COR-L47 (cell line): Measurements from ENCODE around the gene HS6ST3.
"Not testable (repeated sequence)": the region's sequence is repeated elsewhere in the genome, so short reads cannot be mapped to it uniquely, and the experiment has no call there.

Source experiments
- DNase-seq: peaks from one replicate; lab custom pipeline; 2025; lab: John Stamatoyannopoulos, UW

The HS6ST3 gene

GRCh38 chr13:96743296-96744089 is 653.6 kb downstream of the HS6ST3 start:
- no peak for DNase-seq

- no peak for DNase-seq
These were observed 654.7 kb downstream of the HS6ST3 start for GRCh38 chr13:96744367-96745331.

GRCh38 chr13:96746886-96747285 is 657.0 kb downstream of the HS6ST3 start:
- no peak for DNase-seq

- no peak for DNase-seq
These were observed 659.9 kb downstream of the HS6ST3 start for GRCh38 chr13:96749825-96750224.

GRCh38 chr13:96751089-96751488 is 661.2 kb downstream of the HS6ST3 start:
- no peak for DNase-seq

GRCh38 chr13:96762876-96763275 is 673.0 kb downstream of the HS6ST3 start:
- no peak for DNase-seq

- no peak for DNase-seq
These were observed 676.4 kb downstream of the HS6ST3 start for GRCh38 chr13:96766306-96766705.

- no peak for DNase-seq
These were observed 678.6 kb downstream of the HS6ST3 start for GRCh38 chr13:96768524-96768923.

GRCh38 chr13:96769874-96770273 is 680.0 kb downstream of the HS6ST3 start:
- no peak for DNase-seq

GRCh38 chr13:96771486-96772367 is 681.8 kb downstream of the HS6ST3 start:
- peak; percentile 66 for DNase-seq

- no peak for DNase-seq
These were observed 682.5 kb downstream of the HS6ST3 start for GRCh38 chr13:96772426-96772825.

- not testable (repeated sequence) for DNase-seq
These were observed 688.4 kb downstream of the HS6ST3 start for GRCh38 chr13:96778302-96778701.

GRCh38 chr13:96779691-96780090 is 689.8 kb downstream of the HS6ST3 start:
- no peak for DNase-seq

- DNase-seq = no peak
These were observed 690.2 kb downstream of the HS6ST3 start for GRCh38 chr13:96780105-96780504.

- no peak for DNase-seq
These were observed 691.2 kb downstream of the HS6ST3 start for GRCh38 chr13:96781141-96781540.

GRCh38 chr13:96782186-96782585 is 692.3 kb downstream of the HS6ST3 start:
- no peak for DNase-seq

- no peak for DNase-seq
These were observed 693.1 kb downstream of the HS6ST3 start for GRCh38 chr13:96783057-96783456.

GRCh38 chr13:96783511-96783910 is 693.6 kb downstream of the HS6ST3 start:
- no peak for DNase-seq

- no peak for DNase-seq
These were observed 696.1 kb downstream of the HS6ST3 start for GRCh38 chr13:96785986-96786385.

- no peak for DNase-seq
These were observed 702.3 kb downstream of the HS6ST3 start for GRCh38 chr13:96792188-96792587.

- no peak for DNase-seq
These were observed 703.0 kb downstream of the HS6ST3 start for GRCh38 chr13:96792736-96793403.
